Measurements from ENCODE around the gene LRRC40. TPM values are rescaled to one million over a fixed set of nuclear protein-coding genes. Genes with fewer than 3 reads are reported as not detected.
"Not testable (repeated sequence)": the region's sequence is repeated elsewhere in the genome, so short reads cannot be mapped to it uniquely, and the experiment has no call there.

LRRC40 gene
- total RNA-seq, 2 donors from 2014 or later = 11.6 to 12.6 TPM

GRCh38 chr1:70194601-70195000 lies 10.8 kb downstream of the LRRC40 start:
- Mint-ChIP-seq H3K4me3 (no peak overlapping the region), H3K27ac (no peak overlapping the region), H3K36me3 (ENCODE audit: low read depth) (no peaks in the 10 kb centered on the region), H3K4me1 (peaks cover 16% of the 10 kb centered on the region), H3K27me3 (no peaks in the 10 kb centered on the region)
- no peaks in the 10 kb centered on the region for H3K9me3 ChIP-seq (ENCODE audit: control insufficient read depth, low read length, poor library complexity, severe bottlenecking)
- no peak for ATAC-seq
- DNase-seq = no peak

GRCh38 chr1:70192446-70192845 lies 12.9 kb downstream of the LRRC40 start:
- not testable (repeated sequence) for H3K36me3 Mint-ChIP-seq (ENCODE audit: low read depth); DNase-seq; H3K27me3 Mint-ChIP-seq; H3K9me3 ChIP-seq (ENCODE audit: control insufficient read depth, low read length, poor library complexity, severe bottlenecking); ATAC-seq; H3K27ac Mint-ChIP-seq; H3K4me3 Mint-ChIP-seq
- H3K4me1 Mint-ChIP-seq = peaks cover 14% of the 10 kb centered on the region

GRCh38 chr1:70190180-70190579 lies 15.2 kb downstream of the LRRC40 start:
- Mint-ChIP-seq H3K27me3 (no peaks in the 10 kb centered on the region), H3K36me3 (ENCODE audit: low read depth) (no peaks in the 10 kb centered on the region), H3K4me1 (peaks cover 8% of the 10 kb centered on the region), H3K27ac (no peak overlapping the region), H3K4me3 (no peak overlapping the region)
- ATAC-seq (no peak), DNase-seq (no peak)
- no peaks in the 10 kb centered on the region for H3K9me3 ChIP-seq (ENCODE audit: control insufficient read depth, low read length, poor library complexity, severe bottlenecking)

GRCh38 chr1:70188522-70188921 lies 16.9 kb downstream of the LRRC40 start:
- Mint-ChIP-seq H3K27ac (no peak overlapping the region), H3K27me3 (no peaks in the 10 kb centered on the region), H3K4me1 (peaks cover 8% of the 10 kb centered on the region), H3K36me3 (ENCODE audit: low read depth) (no peaks in the 10 kb centered on the region), H3K4me3 (no peak overlapping the region)
- no peaks in the 10 kb centered on the region for H3K9me3 ChIP-seq (ENCODE audit: control insufficient read depth, low read length, poor library complexity, severe bottlenecking)
- ATAC-seq (no peak), DNase-seq (no peak)

- not testable (repeated sequence) for H3K36me3 Mint-ChIP-seq (ENCODE audit: low read depth); H3K4me1 Mint-ChIP-seq; H3K27ac Mint-ChIP-seq; H3K27me3 Mint-ChIP-seq; DNase-seq; H3K9me3 ChIP-seq (ENCODE audit: control insufficient read depth, low read length, poor library complexity, severe bottlenecking); H3K4me3 Mint-ChIP-seq; ATAC-seq
Observed at GRCh38 chr1:70185181-70185580, 20.2 kb downstream of the LRRC40 start.

GRCh38 chr1:70171512-70171911 lies 33.9 kb downstream of the LRRC40 start:
- H3K9me3 ChIP-seq (ENCODE audit: control insufficient read depth, low read length, poor library complexity, severe bottlenecking) = no peaks in the 10 kb centered on the region
- no peak for DNase-seq
- no peak overlapping the region for H3K27ac Mint-ChIP-seq
- no peaks in the 10 kb centered on the region for H3K27me3 Mint-ChIP-seq
- no peak for ATAC-seq
- H3K4me1 Mint-ChIP-seq = peaks cover 4% of the 10 kb centered on the region
- H3K4me3 Mint-ChIP-seq = no peak overlapping the region
- H3K36me3 Mint-ChIP-seq (ENCODE audit: low read depth) = peaks cover 8% of the 10 kb centered on the region

GRCh38 chr1:70169018-70169839 lies 36.1 kb downstream of the LRRC40 start:
- H3K36me3 Mint-ChIP-seq (ENCODE audit: low read depth) = peaks cover 8% of the 10 kb centered on the region
- H3K27ac Mint-ChIP-seq = no peak overlapping the region
- no peaks in the 10 kb centered on the region for H3K9me3 ChIP-seq (ENCODE audit: control insufficient read depth, low read length, poor library complexity, severe bottlenecking)
- no peak overlapping the region for H3K4me3 Mint-ChIP-seq
- H3K27me3 Mint-ChIP-seq = no peaks in the 10 kb centered on the region
- ATAC-seq = no peak
- H3K4me1 Mint-ChIP-seq = peaks cover 2% of the 10 kb centered on the region
- no peak for DNase-seq

- H3K27ac Mint-ChIP-seq = no peak overlapping the region
- H3K4me3 Mint-ChIP-seq = no peak overlapping the region
- peaks cover 5% of the 10 kb centered on the region for H3K4me1 Mint-ChIP-seq
- DNase-seq (no peak), ATAC-seq (no peak)
- H3K9me3 ChIP-seq (ENCODE audit: control insufficient read depth, low read length, poor library complexity, severe bottlenecking) = no peaks in the 10 kb centered on the region
- peaks cover 8% of the 10 kb centered on the region for H3K36me3 Mint-ChIP-seq (ENCODE audit: low read depth)
- no peaks in the 10 kb centered on the region for H3K27me3 Mint-ChIP-seq
Observed at GRCh38 chr1:70168283-70168682, 37.1 kb downstream of the LRRC40 start.

GRCh38 chr1:70164350-70164749 lies 41.0 kb downstream of the LRRC40 start:
- peaks cover 3% of the 10 kb centered on the region for H3K36me3 Mint-ChIP-seq (ENCODE audit: low read depth)
- H3K4me1 Mint-ChIP-seq = peaks cover 6% of the 10 kb centered on the region
- no peaks in the 10 kb centered on the region for H3K9me3 ChIP-seq (ENCODE audit: control insufficient read depth, low read length, poor library complexity, severe bottlenecking)

GRCh38 chr1:70156529-70157120 lies 48.8 kb downstream of the LRRC40 start:
- no peaks in the 10 kb centered on the region for H3K9me3 ChIP-seq (ENCODE audit: control insufficient read depth, low read length, poor library complexity, severe bottlenecking)
- DNase-seq = no peak
- Mint-ChIP-seq H3K4me3 (no peak overlapping the region), H3K27me3 (no peaks in the 10 kb centered on the region), H3K36me3 (ENCODE audit: low read depth) (no peaks in the 10 kb centered on the region), H3K4me1 (no peaks in the 10 kb centered on the region), H3K27ac (no peak overlapping the region)
- ATAC-seq = no peak

More at GRCh38 chr1:70164350-70164749, 41.0 kb downstream of the LRRC40 start:
- H3K27me3 Mint-ChIP-seq = no peaks in the 10 kb centered on the region
- ATAC-seq = no peak
- no peak for DNase-seq
- no peak overlapping the region for H3K4me3 Mint-ChIP-seq
- no peak overlapping the region for H3K27ac Mint-ChIP-seq

- Mint-ChIP-seq H3K4me1 (no peaks in the 10 kb centered on the region), H3K36me3 (ENCODE audit: low read depth) (peaks cover 3% of the 10 kb centered on the region), H3K27me3 (no peaks in the 10 kb centered on the region), H3K4me3 (no peak overlapping the region), H3K27ac (no peak overlapping the region)
- DNase-seq (no peak), ATAC-seq (no peak)
- H3K9me3 ChIP-seq (ENCODE audit: control insufficient read depth, low read length, poor library complexity, severe bottlenecking) = no peaks in the 10 kb centered on the region
Observed at GRCh38 chr1:70153739-70154138, 51.6 kb downstream of the LRRC40 start.

- no peaks in the 10 kb centered on the region for H3K27me3 Mint-ChIP-seq
- H3K4me3 Mint-ChIP-seq = no peak overlapping the region
- no peaks in the 10 kb centered on the region for H3K9me3 ChIP-seq (ENCODE audit: control insufficient read depth, low read length, poor library complexity, severe bottlenecking)
- H3K36me3 Mint-ChIP-seq (ENCODE audit: low read depth) = peaks cover 3% of the 10 kb centered on the region
- ATAC-seq (no peak), DNase-seq (no peak)
- H3K27ac Mint-ChIP-seq = no peak overlapping the region
- no peaks in the 10 kb centered on the region for H3K4me1 Mint-ChIP-seq
Observed at GRCh38 chr1:70150444-70150843, 54.9 kb downstream of the LRRC40 start.

- H3K4me1 Mint-ChIP-seq = no peaks in the 10 kb centered on the region
- H3K27me3 Mint-ChIP-seq = no peaks in the 10 kb centered on the region
- no peaks in the 10 kb centered on the region for H3K9me3 ChIP-seq (ENCODE audit: control insufficient read depth, low read length, poor library complexity, severe bottlenecking)
- H3K36me3 Mint-ChIP-seq (ENCODE audit: low read depth) = peaks cover 3% of the 10 kb centered on the region
- no peak for DNase-seq
- H3K4me3 Mint-ChIP-seq = no peak overlapping the region
- no peak for ATAC-seq
- H3K27ac Mint-ChIP-seq = no peak overlapping the region
Observed at GRCh38 chr1:70146488-70146887, 58.9 kb downstream of the LRRC40 start.
